Measurements from ENCODE around the gene STX8.
"Not testable (repeated sequence)": the region's sequence is repeated elsewhere in the genome, so short reads cannot be mapped to it uniquely, and the experiment has no call there.

STX8 gene

DNA sequence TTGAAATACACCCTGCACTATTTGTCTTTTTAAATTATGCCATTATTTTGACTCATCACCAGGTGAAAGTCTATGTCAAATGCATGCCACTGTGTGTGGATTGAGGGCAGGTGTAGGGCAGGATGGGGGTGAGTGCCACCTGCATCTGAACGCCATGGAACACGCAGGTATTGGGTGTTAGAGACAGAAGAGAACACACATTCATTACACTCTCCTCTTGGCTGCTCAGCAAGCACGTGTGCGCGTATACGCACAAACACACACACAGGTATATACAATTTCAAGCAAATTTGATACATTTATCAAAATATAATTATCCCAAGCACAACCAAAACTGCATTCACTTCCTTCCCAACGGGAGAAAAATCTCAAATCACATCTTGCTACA, 285.4 kb downstream of the STX8 start:
- no peak for DNase-seq

- DNase-seq, result no peak
These were observed 288.3 kb downstream of the STX8 start for GRCh38 chr17:9287306-9287705.

GRCh38 chr17:9286434-9286833, 289.2 kb downstream of the STX8 start:
- no peak for DNase-seq

GRCh38 chr17:9285602-9286427, 289.8 kb downstream of the STX8 start:
- no peak for DNase-seq

DNA sequence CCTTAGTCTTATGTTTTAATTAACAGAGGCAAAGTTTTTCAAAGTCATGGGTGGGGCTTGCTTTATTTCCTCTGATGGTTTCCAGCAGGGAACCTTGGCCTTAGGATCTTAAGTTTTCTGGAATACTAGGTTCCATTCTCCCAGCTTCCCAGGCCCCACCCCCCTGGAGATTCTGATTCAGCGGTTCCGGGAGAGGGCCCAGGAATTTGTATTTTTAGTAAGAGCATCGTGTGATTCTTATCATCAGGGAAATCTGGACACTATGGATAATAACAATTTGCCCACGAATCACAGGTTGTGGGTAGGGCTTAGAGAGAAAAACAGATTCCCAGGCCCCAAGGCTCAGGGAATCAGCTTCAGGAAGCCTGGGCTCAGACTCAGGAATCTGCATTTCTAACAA, 290.7 kb downstream of the STX8 start:
- DNase-seq, result no peak

GRCh38 chr17:9283909-9284308, 291.7 kb downstream of the STX8 start:
- no peak for DNase-seq

GRCh38 chr17:9279893-9280292, 295.7 kb downstream of the STX8 start:
- DNase-seq, result no peak

DNA sequence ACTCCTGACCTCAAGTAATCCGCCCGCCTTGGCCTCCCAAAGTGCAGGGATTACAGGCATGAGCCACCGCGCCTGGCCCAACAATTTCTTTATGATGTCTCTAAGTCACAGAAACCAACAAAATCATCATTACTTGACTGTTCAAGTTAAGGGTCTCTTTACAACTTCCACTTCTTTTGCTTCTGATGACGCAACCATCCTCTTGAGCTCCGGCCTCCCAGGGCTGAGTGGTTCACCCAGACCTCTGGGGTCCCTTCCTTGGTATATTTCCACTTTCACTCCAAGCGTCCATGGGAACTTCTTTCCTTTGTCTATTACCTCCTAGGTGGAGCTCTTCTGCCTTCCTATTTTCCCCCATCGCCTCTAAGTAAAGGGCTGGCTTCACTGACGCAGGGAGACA, 300.6 kb downstream of the STX8 start:
- no peak for DNase-seq

- DNase-seq, result no peak
These were observed 301.9 kb downstream of the STX8 start for GRCh38 chr17:9273428-9274391.

- DNase-seq, result no peak
These were observed 303.0 kb downstream of the STX8 start for GRCh38 chr17:9272501-9273200.

DNA sequence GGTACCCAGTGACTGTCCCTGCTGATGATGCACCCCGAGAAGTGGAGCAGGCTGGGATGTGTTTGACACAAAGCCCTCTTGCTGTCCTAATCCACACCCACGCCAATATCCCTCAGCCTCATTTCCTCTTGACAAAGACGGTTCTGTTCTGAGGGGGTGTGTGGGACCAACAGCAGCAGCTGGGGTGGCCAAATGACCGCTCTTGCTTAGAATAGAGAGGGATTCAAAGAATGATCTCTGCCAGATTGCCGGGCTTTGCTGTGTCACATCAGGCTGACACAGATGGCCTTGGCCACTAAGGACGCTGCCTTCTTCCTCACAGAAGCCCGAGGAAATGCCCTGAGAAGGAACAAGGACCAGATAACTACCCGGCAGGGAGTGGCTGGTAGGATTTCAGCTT, 303.6 kb downstream of the STX8 start:
- DNase-seq, result no peak

DNA sequence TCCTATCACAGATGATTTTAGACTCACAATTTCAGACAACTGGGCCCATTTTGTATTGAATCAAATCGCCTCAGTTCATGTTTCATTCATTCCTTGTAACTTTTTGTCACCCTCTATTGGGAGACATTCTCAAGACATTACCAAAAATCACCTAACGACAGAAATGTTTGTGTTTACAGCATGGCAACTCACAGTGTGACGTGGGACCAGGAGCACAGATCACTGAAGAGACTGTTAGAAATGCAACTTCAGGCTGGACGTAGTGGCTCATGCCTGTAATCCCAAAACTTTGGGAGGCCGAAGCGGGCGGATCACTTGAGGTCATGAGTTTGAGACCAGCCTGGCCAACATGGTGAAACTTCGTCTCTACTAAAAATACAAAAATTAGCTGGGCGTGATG, 304.7 kb downstream of the STX8 start:
- DNase-seq, result no peak

DNA sequence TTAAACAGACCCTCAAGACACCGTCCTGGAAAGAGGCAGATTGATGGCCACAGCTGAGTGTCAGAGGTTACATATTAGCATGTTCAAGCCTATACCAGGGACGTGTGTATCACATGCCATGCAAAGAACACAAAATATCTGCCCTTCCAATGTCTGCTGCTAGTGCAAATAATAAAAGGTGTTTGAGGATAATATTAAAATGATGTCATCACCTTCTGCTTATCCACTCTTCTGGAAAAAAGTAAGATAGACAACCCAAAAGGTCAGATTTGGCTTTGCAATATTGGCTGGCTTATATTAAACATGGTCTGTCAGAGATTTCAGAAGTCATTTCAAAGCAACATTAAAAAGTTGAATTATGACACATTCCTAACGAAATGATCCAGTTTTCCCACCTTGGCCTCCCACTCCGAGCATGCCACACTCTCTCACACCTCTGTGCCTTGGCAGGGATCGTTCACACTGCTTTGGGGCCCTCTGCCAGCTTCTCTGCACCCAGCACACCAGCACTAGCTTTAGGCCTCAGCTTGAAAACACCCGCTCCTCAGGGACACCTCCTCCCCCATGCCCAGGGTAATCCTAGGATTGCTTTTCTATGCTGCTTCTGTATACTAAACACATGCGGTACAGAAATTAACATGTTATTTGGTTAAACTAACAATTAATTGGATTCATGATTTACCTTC, 306.1 kb downstream of the STX8 start:
- DNase-seq, result no peak

DNA sequence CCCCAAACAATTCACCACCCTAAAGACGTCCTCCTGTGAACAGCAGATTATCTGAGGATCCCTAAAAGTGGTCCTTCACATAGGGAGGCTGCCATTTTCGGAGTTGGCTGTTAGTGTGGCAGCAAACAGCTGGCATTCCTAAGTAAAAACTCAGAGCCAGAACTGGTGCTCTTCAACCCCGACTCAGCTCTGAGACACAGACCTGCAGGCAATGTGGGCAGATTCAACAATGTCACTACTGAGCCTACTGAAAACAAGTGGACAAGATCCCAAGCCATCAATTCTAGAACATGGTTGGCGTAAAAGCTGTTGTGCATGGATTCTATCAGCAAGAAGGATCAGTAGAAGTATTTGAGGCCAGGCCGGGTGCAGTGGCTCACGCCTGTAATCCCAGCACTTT, 307.1 kb downstream of the STX8 start:
- no peak for DNase-seq

DNA sequence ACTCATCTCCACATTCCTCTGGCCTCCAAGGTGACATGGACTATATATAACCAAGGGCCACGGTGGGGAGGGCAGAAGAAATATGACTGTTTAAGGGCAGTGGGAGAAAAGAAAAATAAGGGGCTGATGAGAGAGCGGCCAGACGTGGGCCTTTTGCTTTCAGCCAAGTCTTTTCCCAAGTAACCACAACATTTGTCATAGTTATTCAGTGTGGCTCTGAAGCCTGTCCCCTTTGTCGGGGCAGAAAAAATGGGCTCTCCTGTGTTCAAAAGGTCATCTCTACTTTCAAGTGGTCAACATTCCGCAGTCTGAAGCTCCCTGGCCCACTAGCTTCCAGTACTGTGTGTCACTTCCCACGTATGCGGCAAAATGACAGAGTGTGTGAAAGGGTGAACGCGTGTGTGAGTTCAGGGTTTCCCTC, 308.9 kb downstream of the STX8 start:
- no peak for DNase-seq

DNA sequence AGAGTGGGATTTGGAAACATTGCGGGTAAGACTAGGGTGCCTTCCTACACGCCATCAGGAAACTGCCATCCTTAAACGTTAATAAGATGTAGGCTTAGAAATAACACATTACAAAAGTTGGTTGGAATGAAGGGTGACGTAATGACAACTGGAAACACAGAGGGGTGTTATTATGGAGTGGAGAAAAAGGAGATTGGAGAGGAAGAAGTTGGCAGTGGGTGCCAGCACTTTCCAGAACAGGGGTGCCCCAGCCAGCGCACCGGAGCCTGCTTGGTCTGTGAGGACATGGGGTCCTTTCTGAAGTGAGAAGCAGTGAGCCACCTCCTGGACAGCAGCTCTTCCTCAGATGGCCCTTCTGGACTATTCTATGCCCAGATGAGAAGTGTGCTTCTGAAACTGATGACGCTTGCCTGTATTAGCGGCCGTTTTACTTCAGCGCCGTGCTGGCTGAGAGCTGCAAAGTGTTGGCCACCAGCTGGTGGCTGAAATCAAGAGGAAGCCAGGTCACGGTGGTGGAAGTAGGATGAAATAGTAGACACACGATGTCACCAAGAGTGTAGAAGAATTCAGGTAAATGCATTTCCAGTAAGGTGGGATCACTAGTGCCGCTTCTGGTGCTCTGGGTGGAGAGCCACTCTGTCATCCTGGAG, 309.5 kb downstream of the STX8 start:
- no peak for DNase-seq

DNA sequence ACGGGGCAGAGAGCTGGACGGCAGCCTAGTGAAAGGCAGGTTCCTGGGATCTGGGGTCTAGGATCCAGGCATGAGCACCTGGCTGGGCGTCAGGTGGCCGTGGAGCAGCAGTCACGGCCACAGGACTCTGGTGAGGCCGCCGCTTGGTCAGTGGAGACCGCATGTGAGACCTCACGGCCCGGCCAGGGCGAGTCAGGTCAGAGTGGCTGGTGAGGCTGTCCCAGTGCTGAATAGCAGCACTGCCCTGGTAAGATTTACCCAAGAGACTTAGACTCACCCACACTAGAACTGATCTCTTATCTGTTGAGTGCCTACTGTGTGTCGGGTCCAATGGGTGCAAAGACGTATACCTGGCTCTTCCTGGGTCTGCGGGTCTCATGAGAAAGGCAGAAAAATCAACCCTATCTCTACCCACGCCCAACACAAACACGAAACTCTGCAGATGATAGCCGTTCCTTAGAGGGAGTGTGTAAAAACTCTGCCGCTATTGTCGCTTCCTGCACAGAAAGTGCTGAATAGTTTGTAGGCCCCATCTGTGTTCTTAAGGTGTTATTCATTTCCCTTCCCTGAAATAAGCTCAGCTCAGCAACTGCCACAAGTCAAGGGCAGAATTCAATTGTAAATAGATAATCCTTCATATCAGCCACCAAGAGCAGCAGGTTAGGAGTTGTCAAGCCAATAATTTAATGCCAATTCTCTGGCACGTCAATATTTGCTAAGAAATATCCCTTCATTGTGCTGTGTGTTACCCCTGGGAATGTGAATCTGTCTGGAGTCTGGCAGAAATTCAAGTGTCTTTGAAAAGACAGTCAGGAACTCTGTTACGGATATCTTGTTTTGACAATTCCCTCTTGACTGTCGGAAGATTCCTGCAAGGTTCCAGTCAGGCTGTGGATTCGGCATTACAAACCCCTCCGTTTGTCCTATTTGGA, 314.3 kb downstream of the STX8 start:
- DNase-seq, result no peak

DNA sequence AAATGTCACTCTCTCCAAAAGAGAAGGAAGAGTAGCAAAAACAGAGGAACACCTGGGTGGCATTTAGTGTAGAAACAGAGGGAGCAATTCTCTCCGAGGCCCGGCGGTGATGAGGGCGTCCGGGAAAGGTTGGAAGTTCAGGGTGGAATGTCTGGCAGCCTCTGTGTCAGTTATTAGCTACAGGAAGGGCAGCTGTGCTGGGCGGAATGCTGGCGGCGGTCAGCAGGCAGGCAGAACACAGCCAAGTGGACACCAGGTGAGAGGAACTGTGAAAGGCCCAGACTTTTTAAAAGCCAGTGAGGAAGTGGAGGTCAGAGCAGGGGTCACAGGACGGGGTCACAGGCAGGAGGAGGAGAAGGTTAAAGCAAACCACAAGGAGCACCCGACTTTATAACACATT, 316.2 kb downstream of the STX8 start:
- no peak for DNase-seq

GRCh38 chr17:9258115-9259015, 317.3 kb downstream of the STX8 start:
- no peak for DNase-seq

DNA sequence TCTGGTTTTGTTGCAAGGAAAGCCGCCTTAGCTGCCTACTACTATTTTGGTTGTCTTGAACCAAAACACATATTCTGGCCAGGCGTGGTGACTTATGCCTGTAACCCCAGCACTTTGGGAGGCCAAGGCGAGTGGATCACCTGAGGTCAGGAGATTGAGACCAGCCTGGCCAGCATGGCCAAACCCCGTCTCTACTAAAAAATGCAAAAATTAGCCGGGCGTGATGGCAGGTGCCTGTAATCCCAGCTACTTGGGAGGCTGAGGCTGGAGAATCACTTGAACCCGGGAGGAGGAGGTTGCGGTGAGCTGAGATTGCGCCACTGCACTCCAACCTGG, 318.0 kb downstream of the STX8 start:
- DNase-seq, result not testable (repeated sequence)
